K562 (cell line): ENCODE results near the gene NPIPB2. TPM values are rescaled to one million over a fixed set of nuclear protein-coding genes. Genes with fewer than 3 reads are reported as not detected.

Experiments used
- CAMTA2 ChIP-seq: fragments of 250-450 bp; sonication (Bioruptor Pico); conservative IDR thresholded peaks from 2 replicates; pipeline ENCODE4 v1.5.1; 2022
- CREB1 ChIP-seq, 2 experiments: sonication (generic) in 1 of 2; formaldehyde crosslinking in 1 of 2; IDR thresholded peaks; 2 replicates each; pipeline versions ENCODE4 v1.6.1 to v1.8.0; 2012 to 2022; ENCODE audit warnings: inconsistent platforms in 1 of 2, mild to moderate bottlenecking in 1 of 2, missing genetic modification reagents in 1 of 2, moderate library complexity in 1 of 2
- EGR1 ChIP-seq: fragments of 450-650 bp; conservative IDR thresholded peaks from 2 replicates; pipeline ENCODE4 v1.6.1; 2017; ENCODE audit warnings: mild to moderate bottlenecking
- ETS2 ChIP-seq: IDR thresholded peaks from 2 replicates; pipeline ENCODE4 v1.6.1; 2016; ENCODE audit warnings: borderline replicate concordance, missing genetic modification characterization, mild to moderate bottlenecking, moderate library complexity, missing compliant biosample characterization; ENCODE audit not compliant: poor library complexity, severe bottlenecking
- FOXK1 ChIP-seq: sonication (generic); formaldehyde crosslinking; IDR thresholded peaks from 2 replicates; pipeline ENCODE4 v1.8.0; 2022; ENCODE audit warnings: missing genetic modification reagents, mild to moderate bottlenecking, borderline replicate concordance
- FOXP1 ChIP-seq: sonication (generic); formaldehyde crosslinking; IDR thresholded peaks from 2 replicates; pipeline ENCODE4 v1.8.0; 2022; ENCODE audit warnings: mild to moderate bottlenecking, missing genetic modification reagents
- GTF2A2 ChIP-seq: IDR thresholded peaks from 2 replicates; pipeline ENCODE4 v1.6.1; 2016; ENCODE audit warnings: mild to moderate bottlenecking, missing genetic modification characterization, missing compliant biosample characterization
- IRF2 ChIP-seq: sonication (generic); formaldehyde crosslinking; IDR thresholded peaks from 2 replicates; pipeline ENCODE4 v1.8.1; 2022; ENCODE audit warnings: mild to moderate bottlenecking, missing genetic modification reagents
- KAT7 ChIP-seq: sonication (generic); formaldehyde crosslinking; IDR thresholded peaks from 2 replicates; pipeline ENCODE4 v1.8.0; 2022; ENCODE audit warnings: missing genetic modification reagents, mild to moderate bottlenecking, borderline replicate concordance
- LARP7 ChIP-seq: fragments of 450-650 bp; IDR thresholded peaks from 2 replicates; pipeline ENCODE4 v1.6.1; 2016
- MYBL2 ChIP-seq, 2 experiments: fragments of 450-650 bp in 1 of 2; sonication (generic) in 1 of 2; formaldehyde crosslinking in 1 of 2; IDR thresholded peaks; 2 replicates each; pipeline versions ENCODE4 v1.6.1 to v1.8.1; 2017 to 2022; ENCODE audit warnings: borderline replicate concordance in 1 of 2, inconsistent platforms in 1 of 2, low read depth in 1 of 2, mild to moderate bottlenecking in 1 of 2, missing genetic modification reagents in 1 of 2, moderate library complexity in 1 of 2
- POU5F1 ChIP-seq: fragments of 150-350 bp; IDR thresholded peaks from 2 replicates; pipeline ENCODE4 v1.6.1; 2014; ENCODE audit warnings: borderline replicate concordance, low read length, low read depth, mild to moderate bottlenecking; ENCODE audit not compliant: partially characterized antibody
- SLC30A9 ChIP-seq: fragments of 250-450 bp; sonication (Bioruptor Pico); IDR thresholded peaks from 2 replicates; pipeline ENCODE4 v1.8.0; 2022; ENCODE audit warnings: mild to moderate bottlenecking, moderate library complexity
- SMARCC2 ChIP-seq: fragments of 450-650 bp; IDR thresholded peaks from 2 replicates; pipeline ENCODE4 v1.6.1; 2017; ENCODE audit warnings: antibody characterized with exemption, moderate library complexity, mild to moderate bottlenecking, low read depth
- YY1 ChIP-seq, 3 experiments: IDR thresholded peaks; 2 replicates each; pipeline ENCODE4 v1.6.1; 2011; ENCODE audit warnings: low read length in 2 of 3, mild to moderate bottlenecking in 2 of 3, moderate library complexity in 2 of 3, borderline replicate concordance in 1 of 3, control low read depth in 1 of 3, low read depth in 1 of 3; ENCODE audit not compliant: insufficient read depth in 3 of 3, insufficient replicate concordance in 2 of 3, control insufficient read depth in 1 of 3, insufficient read length in 1 of 3; ENCODE audit errors: extremely low read depth in 1 of 3
- ZFP36 ChIP-seq: fragments of 150-350 bp; IDR thresholded peaks from 2 replicates; pipeline ENCODE4 v1.6.1; 2018; ENCODE audit warnings: low read length, low read depth; ENCODE audit not compliant: partially characterized antibody
- ZNF239 ChIP-seq: fragments of 250-450 bp; sonication (Bioruptor Pico); IDR thresholded peaks from 2 replicates; pipeline ENCODE4 v1.4.0; 2020; ENCODE audit warnings: mild to moderate bottlenecking
- ZNF316 ChIP-seq: fragments of 450-650 bp; IDR thresholded peaks from 2 replicates; pipeline ENCODE4 v1.6.1; 2016
- ZNF785 ChIP-seq: fragments of 250-450 bp; sonication (Bioruptor Pico); IDR thresholded peaks from 2 replicates; pipeline ENCODE4 v1.4.0; 2020; ENCODE audit warnings: mild to moderate bottlenecking
- polyA plus RNA-seq, 8 experiments: library from polyadenylated mRNA; depleted of rRNA in 4 of 8; stranded (reverse) in 5 of 8; unstranded in 3 of 8; fragments of >200 nt; fragmentation: Nextera tagmentation in 2 of 8; fragmentation: Illumina TruSeq in 1 of 8; extraction: Ambion mirVana in 2 of 8; extraction: Trizol in 1 of 8; gene quantifications; 2 replicates each; pipeline versions ENCODE4 v1.2.1 to v1.2.3, GENCODE V29; 2011 to 2014; ENCODE audit warnings: inconsistent platforms in 1 of 8, missing spikeins in 1 of 8
- total RNA-seq, 7 experiments: library from RNA; depleted of rRNA in 6 of 7; stranded (reverse); fragments of >200 nt in 6 of 7; fragmentation: Illumina TruSeq in 2 of 7; extraction: Trizol in 2 of 7; gene quantifications; 2 replicates each; pipeline versions ENCODE4 v1.2.1 to v1.2.3, GENCODE V29; 2011 to 2021; ENCODE audit warnings: low replicate concordance in 1 of 7
- TF ChIP-seq, protein P1 (sequence below): fragments of 250-450 bp; sonication (Bioruptor Pico); IDR thresholded peaks from 2 replicates; pipeline ENCODE4 v1.4.0; 2020; ENCODE audit warnings: borderline replicate concordance
- TF ChIP-seq, protein P2 (sequence below): IDR thresholded peaks from 2 replicates; pipeline ENCODE4 v1.6.1; 2014; ENCODE audit warnings: antibody characterized with exemption
- TF ChIP-seq, protein P3 (sequence below): IDR thresholded peaks from 3 replicates; pipeline ENCODE4 v1.6.1; 2011; ENCODE audit warnings: borderline replicate concordance, mild to moderate bottlenecking; ENCODE audit not compliant: insufficient read length, insufficient read depth

Gene NPIPB2
- total and polyA plus RNA-seq, 9 of the 15 experiments (the other 6 are each of a cell fraction or from before 2014, with no cell fraction given): 0.21 to 2.9 (median 1.6) TPM; not detected in 1

DNA sequence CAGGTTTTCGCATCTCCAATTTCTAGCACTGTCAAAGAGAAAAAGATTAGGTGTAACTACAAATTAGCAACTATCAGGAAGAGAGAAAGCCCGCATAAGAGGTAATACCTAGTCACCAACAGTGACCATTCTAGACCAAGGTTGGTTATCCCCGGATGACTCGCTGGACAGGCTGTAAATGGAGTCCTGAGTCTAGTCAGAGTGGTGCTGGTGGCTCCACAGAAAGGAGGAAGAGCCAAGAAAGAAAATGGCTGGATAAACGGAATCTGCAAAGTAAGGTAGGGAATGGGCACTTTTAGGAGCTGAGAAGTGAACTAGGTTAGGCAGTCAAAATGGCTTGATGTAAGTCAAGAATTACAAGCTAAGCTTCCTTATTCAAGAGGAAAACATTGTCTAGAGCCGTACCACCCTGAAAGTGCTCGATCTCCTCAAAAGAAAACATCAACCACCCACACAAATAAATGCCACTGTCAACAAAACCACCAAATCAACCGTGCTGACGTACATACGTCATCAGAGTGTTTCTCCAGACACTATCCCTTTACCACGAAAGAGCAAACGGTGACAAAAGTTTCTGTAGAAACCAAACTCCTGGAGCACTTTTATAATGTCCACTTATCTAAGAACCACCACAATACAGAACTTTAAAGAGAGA lies 28.3 kb downstream of the NPIPB2 start (continued):
- TF ChIP-seq POU5F1: no peak
- TF ChIP-seq FOXP1 (CRISPR knock-in tag): no peak
- TF ChIP-seq ZFP36: no peak
- TF ChIP-seq IRF2 (CRISPR knock-in tag): no peak
- TF ChIP-seq, protein P1, sequence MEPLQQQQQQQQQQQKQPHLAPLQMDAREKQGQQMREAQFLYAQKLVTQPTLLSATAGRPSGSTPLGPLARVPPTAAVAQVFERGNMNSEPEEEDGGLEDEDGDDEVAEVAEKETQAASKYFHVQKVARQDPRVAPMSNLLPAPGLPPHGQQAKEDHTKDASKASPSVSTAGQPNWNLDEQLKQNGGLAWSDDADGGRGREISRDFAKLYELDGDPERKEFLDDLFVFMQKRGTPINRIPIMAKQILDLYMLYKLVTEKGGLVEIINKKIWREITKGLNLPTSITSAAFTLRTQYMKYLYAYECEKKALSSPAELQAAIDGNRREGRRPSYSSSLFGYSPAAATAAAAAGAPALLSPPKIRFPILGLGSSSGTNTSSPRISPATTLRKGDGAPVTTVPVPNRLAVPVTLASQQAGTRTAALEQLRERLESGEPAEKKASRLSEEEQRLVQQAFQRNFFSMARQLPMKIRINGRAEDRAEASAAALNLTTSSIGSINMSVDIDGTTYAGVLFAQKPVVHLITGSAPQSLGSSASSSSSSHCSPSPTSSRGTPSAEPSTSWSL (CRISPR knock-in tag): no peak
- no peak for TF ChIP-seq SLC30A9 (CRISPR knock-in tag)
- TF ChIP-seq ETS2 (tag): no peak
- TF ChIP-seq SMARCC2: no peak
- peak; percentile 35; the same call in 1 of the 2 replicates for TF ChIP-seq ZNF316
- no peak for TF ChIP-seq ZNF785 (CRISPR knock-in tag)
- TF ChIP-seq CREB1 (IDR thresholded peaks at IDR 0.05): no peak
- TF ChIP-seq CREB1 (CRISPR knock-in tag; IDR thresholded peaks at IDR 0.05): 0 out of 2 replicates have a peak, but pooled peaks have one; percentile 9
- TF ChIP-seq, protein P2, sequence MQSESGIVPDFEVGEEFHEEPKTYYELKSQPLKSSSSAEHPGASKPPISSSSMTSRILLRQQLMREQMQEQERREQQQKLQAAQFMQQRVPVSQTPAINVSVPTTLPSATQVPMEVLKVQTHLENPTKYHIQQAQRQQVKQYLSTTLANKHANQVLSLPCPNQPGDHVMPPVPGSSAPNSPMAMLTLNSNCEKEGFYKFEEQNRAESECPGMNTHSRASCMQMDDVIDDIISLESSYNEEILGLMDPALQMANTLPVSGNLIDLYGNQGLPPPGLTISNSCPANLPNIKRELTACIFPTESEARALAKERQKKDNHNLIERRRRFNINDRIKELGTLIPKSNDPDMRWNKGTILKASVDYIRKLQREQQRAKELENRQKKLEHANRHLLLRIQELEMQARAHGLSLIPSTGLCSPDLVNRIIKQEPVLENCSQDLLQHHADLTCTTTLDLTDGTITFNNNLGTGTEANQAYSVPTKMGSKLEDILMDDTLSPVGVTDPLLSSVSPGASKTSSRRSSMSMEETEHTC: no peak
- TF ChIP-seq EGR1: peak; percentile 68
- no peak for TF ChIP-seq CAMTA2
- TF ChIP-seq KAT7 (CRISPR knock-in tag): no peak
- no peak for TF ChIP-seq FOXK1
- TF ChIP-seq, protein P3, sequence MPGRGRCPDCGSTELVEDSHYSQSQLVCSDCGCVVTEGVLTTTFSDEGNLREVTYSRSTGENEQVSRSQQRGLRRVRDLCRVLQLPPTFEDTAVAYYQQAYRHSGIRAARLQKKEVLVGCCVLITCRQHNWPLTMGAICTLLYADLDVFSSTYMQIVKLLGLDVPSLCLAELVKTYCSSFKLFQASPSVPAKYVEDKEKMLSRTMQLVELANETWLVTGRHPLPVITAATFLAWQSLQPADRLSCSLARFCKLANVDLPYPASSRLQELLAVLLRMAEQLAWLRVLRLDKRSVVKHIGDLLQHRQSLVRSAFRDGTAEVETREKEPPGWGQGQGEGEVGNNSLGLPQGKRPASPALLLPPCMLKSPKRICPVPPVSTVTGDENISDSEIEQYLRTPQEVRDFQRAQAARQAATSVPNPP: no peak
- no peak for TF ChIP-seq GTF2A2
- peak in 1 of 3 experiments; percentile 58 for TF ChIP-seq YY1 (IDR thresholded peaks at IDR 0.05; ENCODE audit: borderline replicate concordance in 1 of 3, control insufficient read depth in 1 of 3, extremely low read depth in 1 of 3, insufficient read depth in 3 of 3, insufficient read length in 1 of 3, insufficient replicate concordance in 2 of 3, low read depth in 1 of 3, low read length in 2 of 3)
- TF ChIP-seq LARP7: no peak
- no peak for TF ChIP-seq ZNF239 (CRISPR knock-in tag)
- TF ChIP-seq MYBL2 (IDR thresholded peaks at IDR 0.05; ENCODE audit: low read depth): no peak
- TF ChIP-seq MYBL2 (CRISPR knock-in tag; IDR thresholded peaks at IDR 0.05; ENCODE audit: borderline replicate concordance): no peak
